ENCODE results near the gene SLC52A3.

Gene SLC52A3

DNA sequence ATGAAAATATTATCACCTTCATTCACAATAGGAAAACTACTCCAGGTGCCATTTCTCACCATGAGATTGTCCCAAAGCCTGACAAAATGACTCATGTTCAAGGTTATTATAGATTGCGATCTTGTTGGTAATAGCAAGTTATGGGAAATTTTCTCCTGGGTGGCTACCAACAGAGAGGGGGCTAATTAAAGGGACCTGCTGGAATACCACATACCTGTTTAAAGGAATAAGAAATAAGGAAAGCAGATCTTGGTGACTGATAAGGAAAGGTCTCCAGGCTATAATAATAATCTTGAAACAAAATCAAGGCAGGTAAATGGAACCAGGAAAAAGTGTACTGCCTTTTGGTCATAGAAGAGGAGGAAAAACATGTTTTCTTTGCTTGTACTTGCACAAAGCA is 1.4 kb downstream of the SLC52A3 start:
- no peak for DNase-seq (ENCODE audit: low read depth, low spot score)

DNA sequence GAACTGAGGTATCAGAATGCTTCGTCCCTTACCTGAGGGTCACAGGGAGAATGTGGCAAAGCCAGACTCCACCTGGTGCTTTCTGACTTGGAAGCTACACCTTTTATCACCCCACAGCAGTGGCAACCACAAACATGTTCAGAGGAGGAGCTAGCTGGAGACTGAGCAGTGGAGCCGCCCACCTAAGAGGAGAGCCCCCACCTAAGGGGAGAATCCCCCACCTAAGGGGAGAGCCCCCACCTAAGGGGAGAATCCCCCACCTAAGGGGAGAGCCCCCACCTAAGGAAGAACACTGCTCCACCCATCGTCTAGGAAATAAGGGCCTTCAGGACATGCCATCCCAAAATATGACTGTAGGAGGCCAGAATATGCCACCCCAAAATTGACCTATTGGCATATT is 4.0 kb downstream of the SLC52A3 start:
- DNase-seq (ENCODE audit: low read depth, low spot score) = no peak

DNA sequence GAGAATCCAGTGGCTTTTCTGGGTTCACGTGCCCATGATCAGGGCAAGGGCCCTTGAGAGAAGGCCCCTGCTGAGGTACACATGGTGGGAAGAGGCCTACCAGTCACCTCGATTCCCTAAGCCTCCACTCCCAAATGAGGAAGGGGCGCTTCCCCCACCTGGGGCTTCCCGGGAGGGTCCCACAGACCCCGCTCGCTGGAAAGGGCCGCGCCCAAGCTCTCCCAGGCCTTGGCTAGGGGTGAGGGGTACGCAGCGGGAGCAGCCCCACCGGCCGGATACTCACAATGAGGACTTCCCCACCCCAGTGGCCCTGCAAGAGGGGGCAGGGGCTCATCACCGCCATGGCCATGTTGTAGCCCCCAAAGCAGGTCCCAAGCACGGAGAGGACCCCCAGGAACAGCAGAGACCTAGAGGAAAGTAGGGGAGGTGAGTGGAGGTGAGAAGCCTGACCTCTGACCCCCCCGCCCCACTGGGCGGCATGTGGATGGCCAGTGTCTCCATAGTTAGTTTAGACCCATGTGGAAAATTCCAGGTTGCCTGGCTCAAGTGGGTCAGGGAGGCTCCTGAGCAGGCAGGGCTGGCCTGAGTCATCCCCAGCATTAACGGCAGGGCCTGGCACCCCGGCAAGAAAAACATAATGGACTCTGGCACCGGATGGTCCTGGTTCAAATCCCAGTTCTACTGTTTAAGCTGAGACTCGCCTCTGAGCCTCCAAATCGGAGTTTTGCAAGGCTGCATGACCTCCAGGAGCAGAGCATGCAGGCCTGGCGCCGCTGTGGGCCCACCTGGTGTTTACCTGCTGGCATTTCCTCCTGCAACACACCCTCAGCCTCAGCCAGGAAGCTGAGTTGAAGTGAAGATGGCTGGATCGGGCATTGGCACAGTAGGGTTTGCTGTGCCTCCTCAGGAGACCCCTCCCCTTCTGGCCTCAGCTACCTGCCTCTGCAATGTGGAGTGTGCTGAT is 6.6 kb downstream of the SLC52A3 start:
- DNase-seq (ENCODE audit: low read depth, low spot score) = no peak

DNA sequence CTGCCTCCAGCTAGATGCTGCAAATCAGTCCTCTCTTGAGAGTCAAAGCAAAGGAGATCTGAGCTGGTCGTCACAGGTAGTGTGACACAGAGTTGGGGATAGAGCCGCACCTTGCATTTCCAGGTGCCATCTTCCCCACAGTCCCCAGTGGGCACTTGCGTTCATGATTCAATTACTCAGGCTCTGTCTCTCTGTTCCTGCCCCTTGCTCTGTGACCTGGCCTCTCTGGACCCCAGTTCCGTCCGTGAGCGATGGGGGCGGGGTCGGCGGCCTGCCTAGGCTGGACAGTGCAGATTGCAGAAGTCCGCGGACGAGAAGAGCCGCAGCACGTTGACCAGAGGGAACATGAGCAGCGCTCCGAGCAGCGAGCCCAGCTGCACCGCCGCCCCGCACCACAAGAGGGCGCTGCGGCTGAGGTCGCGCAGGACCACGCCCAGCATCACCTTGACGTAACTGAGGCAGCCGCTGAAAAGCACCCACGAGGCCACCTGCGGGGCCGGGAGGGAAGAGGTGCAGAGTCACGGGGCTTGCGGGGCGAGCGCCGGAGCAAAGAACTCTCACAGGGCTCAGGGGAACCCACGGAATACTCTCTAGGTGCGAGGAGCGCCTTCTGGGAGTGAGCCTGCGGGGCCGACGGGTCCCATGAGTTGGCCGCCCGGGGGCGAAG is 7.4 kb downstream of the SLC52A3 start:
- no peak for DNase-seq (ENCODE audit: low read depth, low spot score)

DNA sequence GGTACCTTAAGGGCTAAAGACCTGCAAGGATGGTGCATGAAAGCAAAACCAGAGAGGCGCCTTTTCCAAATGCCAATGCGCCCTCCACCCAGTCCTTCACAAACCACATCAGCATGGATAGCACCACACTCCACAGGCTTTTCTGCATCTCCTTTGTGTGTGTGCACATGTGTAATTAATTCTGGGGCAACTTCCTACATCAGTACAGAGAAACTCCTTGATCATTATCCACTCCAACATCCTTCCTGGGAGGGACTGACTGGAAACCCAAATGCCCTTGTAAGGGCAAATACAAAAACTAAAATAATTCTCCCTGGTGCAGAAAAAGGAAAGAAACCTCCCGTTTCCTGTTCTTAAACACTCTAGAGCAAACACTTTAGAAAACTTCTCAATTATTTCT is 10.8 kb downstream of the SLC52A3 start:
- DNase-seq (ENCODE audit: low read depth, low spot score) = no peak

DNA sequence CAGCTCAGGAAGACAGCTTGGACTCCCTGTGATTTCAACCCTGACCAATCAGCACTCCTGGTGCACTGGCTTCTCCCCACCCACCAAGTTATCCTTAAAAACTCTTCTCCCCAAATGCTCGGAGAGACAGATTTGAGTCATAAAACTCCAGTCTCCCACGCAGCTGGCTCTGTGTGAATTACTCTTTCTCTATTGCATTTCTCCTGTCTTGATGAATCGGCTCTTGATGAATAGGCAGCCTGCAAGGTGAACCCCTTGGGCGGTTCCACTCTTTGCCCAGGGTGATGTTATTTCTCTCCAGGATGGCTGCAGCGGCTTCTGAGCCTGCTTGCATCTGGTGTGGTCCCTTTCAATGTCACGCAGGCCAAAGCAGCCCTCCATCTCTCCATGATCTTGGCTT is 12.4 kb downstream of the SLC52A3 start:
- no peak for DNase-seq (ENCODE audit: low read depth, low spot score)

DNA sequence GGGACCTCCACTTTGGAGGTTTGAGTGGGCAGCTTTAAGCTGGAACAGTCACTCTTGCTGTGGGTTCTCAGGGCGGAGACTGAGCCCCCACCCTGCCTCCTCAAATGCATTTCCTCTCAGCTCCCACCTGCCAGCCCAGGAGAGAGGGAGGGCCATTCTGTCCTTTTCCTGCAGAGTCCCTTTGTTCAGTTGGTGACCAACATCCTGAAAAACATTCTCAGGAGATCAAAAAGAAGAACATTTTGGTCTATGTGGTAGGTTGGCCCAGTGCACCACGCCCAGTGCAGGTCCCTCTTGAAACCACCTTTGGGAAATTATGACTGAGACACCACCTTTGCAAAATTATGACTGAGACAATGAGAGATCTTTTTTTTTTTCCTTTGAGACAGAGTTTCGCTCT is 13.4 kb downstream of the SLC52A3 start:
- DNase-seq (ENCODE audit: low read depth, low spot score) = no peak

DNA sequence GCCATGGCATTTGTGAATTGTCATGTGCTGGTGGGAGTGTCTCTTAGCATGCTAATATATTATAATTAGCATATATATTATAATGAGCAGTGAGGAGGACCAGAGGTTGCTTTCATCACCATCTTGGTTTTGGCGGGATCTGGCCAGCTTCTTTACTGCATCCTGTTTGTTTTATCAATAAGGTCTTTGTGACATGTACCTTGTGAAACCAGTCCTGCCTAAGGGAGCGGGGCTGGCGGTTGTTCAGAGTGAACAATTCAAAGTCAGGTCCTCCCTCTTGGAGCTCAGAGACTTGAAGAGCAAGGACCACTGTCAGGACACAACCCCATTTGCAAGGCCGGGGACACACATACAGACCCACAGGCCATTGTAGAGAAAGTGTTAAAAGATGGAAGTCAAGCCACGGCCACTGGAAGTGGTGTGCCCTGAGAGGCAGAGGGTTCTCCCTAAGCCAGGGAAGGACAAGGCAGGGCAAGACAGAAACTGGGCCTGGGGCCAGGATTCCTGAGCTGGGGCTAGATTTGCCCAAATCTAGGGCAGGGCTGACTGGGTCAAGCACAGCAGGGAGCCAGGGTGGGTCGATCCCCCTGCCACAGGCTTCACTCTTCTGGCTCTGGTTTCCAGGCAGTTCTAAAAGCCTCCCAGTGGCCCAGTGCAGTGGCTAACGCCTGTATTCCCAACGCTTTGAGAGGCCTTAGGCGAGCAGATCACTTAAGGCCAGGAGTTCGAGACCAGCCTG is 14.2 kb downstream of the SLC52A3 start:
- DNase-seq (ENCODE audit: low read depth, low spot score) = no peak

DNA sequence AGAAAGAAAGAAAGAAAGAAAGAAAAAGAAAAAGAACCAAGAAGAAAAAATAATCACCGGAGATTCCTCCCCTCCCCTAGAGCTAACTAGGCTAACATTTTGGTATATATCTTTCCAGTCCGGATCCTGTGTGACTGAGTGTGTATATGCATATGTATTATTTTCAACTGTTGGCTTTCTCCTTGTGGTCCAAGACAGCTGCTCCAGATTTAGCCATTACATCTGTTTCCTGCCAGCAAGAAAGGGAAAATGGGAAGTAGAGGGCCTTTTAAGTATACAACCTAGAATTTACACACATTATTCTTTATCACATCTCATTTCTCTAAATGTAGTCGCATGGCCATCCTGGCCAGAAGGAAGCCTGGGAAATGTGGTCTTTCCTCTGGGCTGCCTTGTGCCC is 15.2 kb downstream of the SLC52A3 start:
- no peak for DNase-seq (ENCODE audit: low read depth, low spot score)

DNA sequence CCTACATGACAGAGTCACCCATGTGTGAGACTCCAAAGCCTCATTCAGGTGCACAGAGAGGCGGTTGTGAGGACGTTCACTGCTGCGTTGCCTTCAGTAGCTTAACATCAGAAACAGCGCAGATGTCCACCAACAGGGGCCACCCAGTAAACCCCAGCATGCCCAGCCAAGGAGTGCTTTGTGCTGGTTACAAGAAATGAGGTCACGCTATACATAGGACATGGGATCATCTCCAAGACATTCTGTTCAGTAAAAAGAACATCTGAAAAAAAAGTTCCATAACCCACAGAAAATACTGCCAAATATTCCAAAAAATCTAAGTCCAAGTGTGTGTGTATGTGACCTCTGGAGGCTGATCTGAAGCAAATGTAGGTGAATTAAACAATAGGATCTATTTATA is 16.0 kb downstream of the SLC52A3 start:
- DNase-seq (ENCODE audit: low read depth, low spot score) = no peak

DNA sequence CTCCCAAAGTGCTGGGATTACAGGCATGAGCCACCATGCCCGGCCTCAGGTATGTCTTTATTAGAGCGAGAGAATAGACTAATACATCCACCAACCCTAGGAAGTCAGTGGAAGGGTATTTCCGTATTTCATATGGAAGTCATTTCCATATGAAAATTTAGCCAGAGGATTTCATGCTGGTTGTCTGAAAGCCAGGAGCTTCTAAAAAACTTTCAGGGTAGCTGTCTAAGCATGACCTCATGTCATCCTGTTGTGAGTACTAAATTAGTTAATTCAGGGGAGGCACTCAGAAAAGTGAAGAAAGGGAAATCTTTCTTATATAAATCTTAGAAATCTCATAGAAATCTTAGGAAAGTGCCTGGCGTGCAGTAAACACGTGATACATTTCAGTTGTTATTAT is 16.5 kb downstream of the SLC52A3 start:
- no peak for DNase-seq (ENCODE audit: low read depth, low spot score)

DNA sequence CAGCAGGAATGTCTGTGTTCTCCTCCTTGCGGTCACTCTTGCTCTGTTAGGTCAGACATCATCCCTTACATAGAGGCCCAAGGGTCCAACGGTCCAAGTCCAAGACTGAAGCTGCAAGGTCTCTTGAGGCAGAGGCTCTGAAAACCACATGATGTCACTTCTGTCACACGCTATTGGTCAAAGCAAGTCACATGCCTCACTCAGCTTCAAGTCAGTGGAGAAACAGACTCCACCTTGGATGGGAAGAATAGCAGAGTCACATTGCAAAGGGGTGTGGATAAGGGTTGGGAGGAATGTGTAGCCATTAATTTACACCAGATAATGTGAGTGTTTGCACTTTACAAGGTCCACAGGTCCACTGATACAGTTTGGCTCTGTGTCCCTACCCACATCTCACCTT is 17.5 kb downstream of the SLC52A3 start:
- no peak for DNase-seq (ENCODE audit: low read depth, low spot score)

DNA sequence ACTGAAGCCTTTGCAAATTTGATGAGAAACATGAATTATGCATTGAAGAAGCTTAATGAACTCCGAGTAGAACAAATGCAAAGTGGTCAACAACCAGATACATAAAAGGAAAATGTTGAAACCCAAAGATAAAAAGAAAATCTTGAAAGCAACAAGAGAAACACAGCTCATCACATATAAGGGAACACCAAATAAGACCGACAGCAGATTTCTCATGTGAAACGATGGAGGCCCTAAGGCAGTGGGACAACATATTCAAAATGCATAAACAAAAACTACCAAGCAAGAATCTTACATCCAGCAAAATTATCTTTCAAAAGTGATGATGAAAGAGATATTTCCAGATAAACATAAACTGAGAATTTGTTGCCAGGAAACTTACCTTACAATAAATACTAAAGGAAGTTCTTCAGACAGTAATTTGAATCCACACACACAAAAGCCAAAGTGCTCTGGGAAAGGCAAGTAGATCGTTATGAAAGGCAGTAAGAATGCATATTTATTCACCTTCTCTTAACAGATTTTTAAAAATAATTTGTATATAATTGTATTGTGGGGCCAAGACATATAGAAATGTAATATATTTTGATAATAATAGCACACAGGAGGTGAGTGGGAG is 22.5 kb downstream of the SLC52A3 start:
- no peak for DNase-seq (ENCODE audit: low read depth, low spot score)

DNA sequence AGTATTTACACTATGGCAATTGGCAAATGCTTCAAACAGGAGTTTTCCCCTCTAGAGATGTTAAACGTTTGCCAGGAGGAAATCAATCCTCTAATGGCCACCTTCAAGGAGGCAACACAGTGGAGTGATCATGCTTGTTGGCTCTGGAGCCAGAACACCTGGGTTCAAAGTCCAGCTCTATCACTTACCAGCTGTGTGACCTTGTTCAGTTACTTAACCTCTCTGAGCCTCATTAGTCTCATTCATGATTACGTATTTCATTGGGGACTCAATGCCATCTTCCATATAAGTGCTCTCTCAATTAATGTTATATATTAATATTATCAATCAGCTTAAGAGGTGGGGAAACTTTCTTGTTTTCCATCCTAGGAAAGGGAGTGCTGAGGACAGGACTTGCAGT is 26.1 kb downstream of the SLC52A3 start:
- DNase-seq (ENCODE audit: low read depth, low spot score) = no peak

DNA sequence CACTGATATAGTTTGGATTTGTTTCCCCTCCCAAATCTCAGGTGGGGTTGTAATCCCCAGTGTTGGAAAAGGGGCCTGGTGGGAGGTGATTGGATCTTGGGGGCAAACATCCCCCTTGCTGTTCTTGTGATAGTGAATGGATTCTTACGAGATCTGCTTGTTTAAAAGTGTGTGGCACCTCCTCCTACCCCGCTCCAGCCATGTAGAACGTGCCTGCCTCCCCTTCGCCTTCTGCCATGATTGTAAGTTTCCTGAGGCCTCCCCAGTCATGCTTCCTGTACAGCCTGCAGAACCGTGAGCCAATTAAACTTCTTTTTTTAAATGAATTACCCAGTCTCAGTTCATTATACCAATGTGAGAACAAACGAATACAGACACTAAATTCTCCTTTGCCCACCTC is 26.7 kb downstream of the SLC52A3 start:
- DNase-seq (ENCODE audit: low read depth, low spot score) = no peak

DNA sequence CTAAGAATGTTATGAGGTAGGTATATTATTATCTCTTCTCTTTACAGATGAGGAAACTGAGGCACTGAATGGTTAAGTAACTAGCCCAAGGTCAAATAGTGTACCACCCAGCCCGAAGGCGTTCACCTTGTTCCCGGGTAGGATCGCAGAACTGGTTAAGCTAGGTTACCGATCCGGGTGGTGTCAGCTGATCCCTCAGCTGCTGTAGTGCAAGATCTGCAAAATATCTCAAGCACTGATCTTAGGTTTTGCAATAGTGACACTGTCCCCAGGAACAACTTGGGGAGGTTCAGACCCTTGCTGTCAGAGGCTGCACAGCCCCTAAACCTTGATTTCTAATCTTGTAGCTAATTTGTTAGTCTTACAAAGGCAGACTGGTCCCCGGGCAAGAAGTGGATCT is 28.1 kb downstream of the SLC52A3 start:
- DNase-seq (ENCODE audit: low read depth, low spot score) = no peak

DNA sequence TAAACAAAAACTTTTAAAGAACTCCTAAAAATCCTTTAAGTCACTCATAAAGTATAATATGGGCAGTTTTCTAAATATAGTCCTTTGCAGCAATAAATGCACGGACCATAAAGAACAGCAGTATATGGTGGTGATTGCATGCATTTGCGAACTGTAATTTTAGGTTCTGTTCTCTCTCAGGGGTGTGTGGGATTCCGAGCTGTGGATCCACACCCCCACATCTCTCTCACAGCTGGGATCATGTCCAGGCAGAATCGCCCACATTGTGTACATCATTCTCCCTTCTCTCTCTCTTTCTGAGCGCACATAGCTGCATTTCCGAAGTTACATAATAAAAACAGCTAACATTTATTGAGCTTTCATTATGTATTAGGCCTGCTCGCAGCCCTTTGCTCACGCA is 28.6 kb downstream of the SLC52A3 start:
- DNase-seq (ENCODE audit: low read depth, low spot score) = no peak

DNA sequence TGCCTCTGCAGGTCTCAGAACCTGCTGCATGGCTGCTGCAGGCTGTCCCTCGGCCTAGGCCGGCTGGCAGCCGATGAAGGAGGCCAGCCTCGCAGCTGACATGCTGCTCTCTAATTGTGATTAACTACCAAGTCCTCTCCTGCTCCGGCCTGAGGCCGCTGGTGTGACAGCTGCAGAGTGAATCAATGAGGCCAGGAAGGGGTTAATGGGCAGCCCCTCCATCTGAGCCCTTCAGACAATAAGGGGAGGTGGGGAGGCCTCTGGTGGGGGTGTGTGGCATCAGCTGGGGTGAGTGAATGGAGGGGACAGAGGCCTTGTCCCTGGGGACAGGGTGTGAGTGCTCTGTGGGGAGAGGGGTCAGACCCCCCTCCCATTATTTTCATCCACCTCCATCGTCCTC is 34.4 kb downstream of the SLC52A3 start:
- no peak for DNase-seq (ENCODE audit: low read depth, low spot score)

DNA sequence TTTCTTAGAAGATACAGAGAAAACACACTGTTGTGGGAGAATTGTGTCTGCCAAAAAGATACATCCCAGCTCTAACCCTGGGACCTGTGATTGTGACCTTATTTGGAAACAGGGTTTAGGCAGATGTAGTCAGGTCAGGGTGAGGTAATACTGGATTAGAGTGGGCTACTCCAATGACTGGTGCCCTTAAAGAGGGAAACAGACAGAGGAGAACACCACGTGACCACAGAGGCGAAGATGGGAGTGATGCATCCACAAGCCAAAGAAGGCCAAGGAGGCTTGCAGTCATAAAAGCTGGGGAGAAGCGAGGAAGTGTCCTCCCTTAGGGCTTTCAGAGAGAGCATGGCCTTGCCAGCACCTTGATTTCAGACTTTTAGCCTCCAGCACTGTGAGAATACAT is 35.6 kb downstream of the SLC52A3 start:
- no peak for DNase-seq (ENCODE audit: low read depth, low spot score)

DNA sequence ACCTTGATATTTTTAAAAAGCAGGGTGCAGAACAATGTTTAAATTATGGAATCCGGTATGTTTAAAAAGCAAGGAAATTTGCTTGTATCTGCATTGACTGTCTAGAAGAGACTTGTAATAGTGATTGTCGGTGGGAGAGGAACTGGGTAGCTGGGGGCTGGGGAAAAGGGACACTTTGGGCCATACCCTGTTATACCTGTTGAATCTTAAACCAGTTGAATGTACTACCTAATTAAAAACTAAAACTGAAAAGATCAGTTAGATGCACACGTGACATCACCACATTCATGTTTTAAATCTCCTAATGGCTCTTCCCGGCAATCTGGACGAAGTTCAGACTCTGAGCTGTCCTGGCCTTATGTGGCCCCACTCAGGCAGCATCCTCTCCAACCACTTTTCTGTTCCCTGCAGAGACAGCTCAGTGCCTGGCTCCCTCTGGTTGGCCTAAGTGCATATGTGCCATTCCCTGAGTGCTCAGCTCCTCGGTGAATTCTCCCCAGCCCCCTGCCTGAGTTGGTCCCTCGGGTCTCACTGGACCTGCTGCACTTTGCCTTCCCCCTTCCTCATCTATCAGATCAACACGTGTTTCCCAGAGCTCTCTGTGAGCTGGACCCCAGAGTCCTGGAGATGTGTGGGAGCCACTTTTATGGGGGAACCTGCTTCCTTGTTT is 36.3 kb downstream of the SLC52A3 start:
- no peak for DNase-seq (ENCODE audit: low read depth, low spot score)

DNA sequence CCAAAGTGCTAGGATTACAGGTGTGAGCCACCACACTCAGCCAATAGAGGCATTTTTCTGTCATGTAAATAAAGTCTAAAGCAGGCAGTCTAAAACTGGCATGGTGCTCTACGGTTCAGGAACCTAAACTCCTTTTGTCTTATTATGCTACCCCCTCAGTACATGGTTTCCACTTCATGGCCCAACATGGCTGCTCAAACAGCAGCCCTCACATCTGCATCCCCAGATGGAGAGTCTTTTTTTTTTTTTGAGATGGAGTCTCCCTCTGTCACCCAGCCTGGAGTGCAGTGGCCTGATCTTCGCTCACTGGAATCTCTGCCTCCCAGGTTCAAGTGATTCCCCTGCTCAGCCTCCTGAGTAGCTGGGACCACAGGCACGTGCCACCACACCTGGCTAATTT is 38.3 kb downstream of the SLC52A3 start:
- no peak for DNase-seq (ENCODE audit: low read depth, low spot score)

Data from smooth muscle cell of the brain vasculature (primary cell).